ENCODE data around the gene TERT. TPM values are rescaled to one million over a fixed set of nuclear protein-coding genes. Genes with fewer than 3 reads are reported as not detected.

TERT gene
- total and polyA plus RNA-seq, 4 experiments from 2014 or later = 0.12 to 0.13 TPM; not detected in 2

- intact Hi-C loops (cut with micrococcal nuclease) = no loop called here
- DNase-seq = no peak
These were observed 88.1 kb downstream of the TERT start for GRCh38 chr5:1206521-1207412.

GRCh38 chr5:1205255-1206180, 89.3 kb downstream of the TERT start:
- Mint-ChIP-seq H3K4me1 (no peaks in the 10 kb centered on the region), H3K9me3 (no peaks in the 10 kb centered on the region), H3K27me3 (no peaks in the 10 kb centered on the region), H3K27ac (no peak overlapping the region), H3K36me3 (no peaks in the 10 kb centered on the region), H3K4me3 (no peak overlapping the region)
- DNase-seq = no peak
- Histone ChIP-seq H3K9me3 (ENCODE audit: control insufficient read depth in 1 of 2, low read length in 2 of 2) (no peaks in the 10 kb centered on the region), H3K27me3 (ENCODE audit: insufficient read depth, low read length) (no peaks in the 10 kb centered on the region), H3K36me3 (ENCODE audit: insufficient read depth, low read length) (no peaks in the 10 kb centered on the region), H3K4me1 (ENCODE audit: insufficient read depth, low read length) (no peaks in the 10 kb centered on the region), H3K4me3 (ENCODE audit: low read length in 2 of 2) (no peak overlapping the region), H3K27ac (ENCODE audit: low read depth, low read length) (no peak overlapping the region)
- ChIA-PET POLR2A (ENCODE audit: partially characterized antibody) (no interaction called here), CTCF (ENCODE audit: partially characterized antibody) (no interaction called here)
- intact Hi-C loops (cut with micrococcal nuclease) = no loop called here

More at GRCh38 chr5:1206521-1207412, 88.1 kb downstream of the TERT start:
- CTCF ChIA-PET (ENCODE audit: partially characterized antibody) = no interaction called here
- POLR2A ChIA-PET (ENCODE audit: partially characterized antibody) = no interaction called here
- Mint-ChIP-seq H3K27me3 (no peaks in the 10 kb centered on the region), H3K9me3 (no peaks in the 10 kb centered on the region), H3K27ac (no peak overlapping the region), H3K4me1 (no peaks in the 10 kb centered on the region), H3K36me3 (no peaks in the 10 kb centered on the region), H3K4me3 (no peak overlapping the region)
- Histone ChIP-seq H3K27me3 (ENCODE audit: insufficient read depth, low read length) (no peaks in the 10 kb centered on the region), H3K36me3 (ENCODE audit: insufficient read depth, low read length) (no peaks in the 10 kb centered on the region), H3K9me3 (ENCODE audit: control insufficient read depth in 1 of 2, low read length in 2 of 2) (no peaks in the 10 kb centered on the region), H3K4me1 (ENCODE audit: insufficient read depth, low read length) (no peaks in the 10 kb centered on the region), H3K4me3 (ENCODE audit: low read length in 2 of 2) (no peak overlapping the region), H3K27ac (ENCODE audit: low read depth, low read length) (no peak overlapping the region)

GRCh38 chr5:1204693-1205242, 90.1 kb downstream of the TERT start:
- Mint-ChIP-seq H3K27me3 (no peaks in the 10 kb centered on the region), H3K4me3 (no peak overlapping the region), H3K4me1 (no peaks in the 10 kb centered on the region), H3K27ac (no peak overlapping the region), H3K36me3 (no peaks in the 10 kb centered on the region), H3K9me3 (no peaks in the 10 kb centered on the region)
- H3K27me3 ChIP-seq (ENCODE audit: insufficient read depth, low read length) = no peaks in the 10 kb centered on the region
- no peak for DNase-seq
- H3K4me3 ChIP-seq (ENCODE audit: low read length in 2 of 2) = no peak overlapping the region
- no peaks in the 10 kb centered on the region for H3K9me3 ChIP-seq (ENCODE audit: control insufficient read depth in 1 of 2, low read length in 2 of 2)
- no peaks in the 10 kb centered on the region for H3K4me1 ChIP-seq (ENCODE audit: insufficient read depth, low read length)
- intact Hi-C loops (cut with micrococcal nuclease) = no loop called here
- ChIA-PET CTCF (ENCODE audit: partially characterized antibody) (no interaction called here), POLR2A (ENCODE audit: partially characterized antibody) (no interaction called here)
- no peaks in the 10 kb centered on the region for H3K36me3 ChIP-seq (ENCODE audit: insufficient read depth, low read length)
- no peak overlapping the region for H3K27ac ChIP-seq (ENCODE audit: low read depth, low read length)

- ChIA-PET CTCF (ENCODE audit: partially characterized antibody) (no interaction called here), POLR2A (ENCODE audit: partially characterized antibody) (no interaction called here)
- no peaks in the 10 kb centered on the region for H3K4me1 ChIP-seq (ENCODE audit: insufficient read depth, low read length)
- Mint-ChIP-seq H3K36me3 (no peaks in the 10 kb centered on the region), H3K4me1 (no peaks in the 10 kb centered on the region), H3K9me3 (no peaks in the 10 kb centered on the region), H3K27ac (no peak overlapping the region), H3K4me3 (no peak overlapping the region), H3K27me3 (no peaks in the 10 kb centered on the region)
- intact Hi-C loops (cut with micrococcal nuclease) = no loop called here
- H3K4me3 ChIP-seq (ENCODE audit: low read length in 2 of 2) = no peak overlapping the region
- no peak for DNase-seq
- H3K27me3 ChIP-seq (ENCODE audit: insufficient read depth, low read length) = no peaks in the 10 kb centered on the region
- no peak overlapping the region for H3K27ac ChIP-seq (ENCODE audit: low read depth, low read length)
- no peaks in the 10 kb centered on the region for H3K36me3 ChIP-seq (ENCODE audit: insufficient read depth, low read length)
- H3K9me3 ChIP-seq (ENCODE audit: control insufficient read depth in 1 of 2, low read length in 2 of 2) = no peaks in the 10 kb centered on the region
These were observed 90.7 kb downstream of the TERT start for GRCh38 chr5:1203968-1204692.

GRCh38 chr5:1203311-1203967, 91.4 kb downstream of the TERT start:
- H3K27ac Mint-ChIP-seq = no peak overlapping the region
- H3K27ac ChIP-seq (ENCODE audit: low read depth, low read length) = no peak overlapping the region
- H3K27me3 ChIP-seq (ENCODE audit: insufficient read depth, low read length) = no peaks in the 10 kb centered on the region
- H3K4me3 ChIP-seq (ENCODE audit: low read length in 2 of 2) = no peak overlapping the region
- intact Hi-C loops (cut with micrococcal nuclease) = no loop called here
- no peaks in the 10 kb centered on the region for H3K9me3 ChIP-seq (ENCODE audit: control insufficient read depth in 1 of 2, low read length in 2 of 2)
- H3K36me3 Mint-ChIP-seq = no peaks in the 10 kb centered on the region
- no peaks in the 10 kb centered on the region for H3K9me3 Mint-ChIP-seq
- no peaks in the 10 kb centered on the region for H3K4me1 ChIP-seq (ENCODE audit: insufficient read depth, low read length)
- ChIA-PET POLR2A (ENCODE audit: partially characterized antibody) (no interaction called here), CTCF (ENCODE audit: partially characterized antibody) (no interaction called here)
- H3K27me3 Mint-ChIP-seq = no peaks in the 10 kb centered on the region
- no peaks in the 10 kb centered on the region for H3K4me1 Mint-ChIP-seq
- DNase-seq = no peak
- no peak overlapping the region for H3K4me3 Mint-ChIP-seq
- H3K36me3 ChIP-seq (ENCODE audit: insufficient read depth, low read length) = no peaks in the 10 kb centered on the region
